ENCODE measurements around the gene CD274.
A peak's percentile ranks its signal among the peaks of the same experiment; 100 is the strongest.
"Not testable (repeated sequence)": the region's sequence is repeated elsewhere in the genome, so short reads cannot be mapped to it uniquely, and the experiment has no call there.

CD274 gene

DNA sequence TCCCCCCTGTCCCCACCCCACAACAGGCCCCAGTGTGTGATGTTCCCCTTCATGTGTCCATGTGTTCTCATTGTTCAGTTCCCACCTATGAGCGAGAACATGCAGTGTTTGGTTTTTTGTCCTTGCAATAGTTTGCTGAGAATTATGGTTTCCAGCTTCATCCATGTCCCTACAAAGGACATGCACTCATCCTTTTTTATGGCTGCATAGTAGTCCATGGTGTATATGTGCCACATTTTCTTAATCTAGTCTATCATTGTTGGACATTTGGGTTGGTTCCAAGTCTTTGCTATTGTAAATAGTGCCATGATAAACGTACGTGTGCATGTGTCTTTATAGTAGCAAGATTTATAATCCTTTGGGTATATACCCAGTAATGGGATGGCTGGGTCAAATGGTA, 44.4 kb downstream of the CD274 start:
- not testable (repeated sequence) for DNase-seq (ENCODE audit: low read depth in 2 of 3, low spot score in 2 of 3)

DNA sequence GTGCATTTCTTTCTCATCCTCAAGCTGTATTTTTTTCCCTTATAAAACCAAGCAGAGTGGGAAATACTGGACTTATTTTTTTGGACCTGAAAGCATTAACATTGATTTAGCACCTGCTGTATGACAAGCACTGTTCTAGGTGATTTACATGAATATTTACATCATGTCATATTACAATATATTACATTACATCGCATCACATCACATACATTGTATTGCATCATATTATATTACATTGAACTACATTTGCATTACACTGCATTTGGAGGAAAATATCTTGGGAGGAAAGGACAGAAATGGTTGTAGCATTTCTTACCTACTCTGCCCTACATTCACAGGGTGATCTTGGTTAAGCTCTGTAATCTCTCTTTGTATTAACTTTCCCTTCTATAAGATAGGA, 48.8 kb downstream of the CD274 start:
- no peak for DNase-seq (ENCODE audit: low read depth in 2 of 3, low spot score in 2 of 3)

DNA sequence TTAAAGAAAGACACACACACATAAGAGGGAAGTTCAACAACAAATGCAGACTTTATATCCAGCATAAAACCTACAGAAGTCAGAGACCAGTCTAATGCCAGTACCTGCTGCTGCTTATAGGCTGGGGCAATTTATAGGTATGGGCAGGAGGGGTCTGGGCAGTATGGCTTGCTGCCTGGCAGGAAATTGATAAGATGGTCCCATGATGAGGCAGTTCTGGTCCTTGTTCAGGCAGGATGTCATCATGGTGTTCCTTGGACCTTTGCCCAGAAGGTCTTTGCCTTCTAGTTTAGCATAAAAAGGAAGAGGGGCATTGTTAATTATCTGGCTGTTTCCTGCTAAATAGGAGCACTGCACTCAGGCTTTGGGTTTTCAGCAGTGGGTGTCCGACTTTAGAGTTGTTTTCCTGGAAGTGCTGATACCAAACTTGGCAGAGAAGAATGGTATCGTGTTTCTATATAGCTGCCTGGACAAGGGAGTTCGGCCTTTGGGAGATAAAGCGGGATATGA, 49.6 kb downstream of the CD274 start:
- DNase-seq (ENCODE audit: low read depth in 2 of 3, low spot score in 2 of 3), result no peak

DNA sequence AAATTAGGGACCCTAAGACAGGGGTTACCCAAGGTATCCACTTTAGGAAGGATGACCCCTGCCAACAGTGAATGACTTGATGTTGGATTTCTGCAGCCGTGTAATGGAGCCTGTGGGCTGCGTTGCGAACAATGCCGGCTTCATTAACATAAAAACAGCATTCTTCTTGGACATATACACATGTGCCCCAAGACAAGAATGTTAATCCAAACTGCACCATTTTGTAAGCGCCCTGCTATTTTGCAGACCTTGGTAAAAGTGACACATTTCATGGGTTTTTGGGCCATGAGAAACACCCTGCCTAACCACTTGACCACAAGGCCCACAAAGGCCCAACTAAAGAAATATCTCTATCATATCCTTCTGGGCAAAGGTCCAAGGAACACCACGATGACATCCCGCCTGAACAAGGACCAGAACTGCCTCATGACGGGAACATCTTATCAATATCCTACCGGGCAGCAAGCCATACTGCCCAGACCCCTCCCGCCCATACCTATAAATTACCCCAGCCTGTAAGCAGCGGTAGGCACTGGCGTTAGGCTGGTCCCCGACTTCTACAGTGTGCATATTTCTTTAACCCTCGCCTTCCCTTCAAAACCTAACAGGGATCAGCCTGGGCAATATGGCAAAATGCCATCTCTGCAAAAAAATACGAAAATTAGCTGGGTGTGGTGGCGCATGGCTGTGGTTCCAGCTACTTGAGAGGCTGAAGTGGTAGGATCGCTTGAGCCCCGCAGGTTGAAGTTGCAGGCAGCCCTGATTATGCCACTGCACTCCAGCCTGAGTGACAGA, 50.3 kb downstream of the CD274 start:
- no peak for DNase-seq (ENCODE audit: low read depth in 2 of 3, low spot score in 2 of 3)

DNA sequence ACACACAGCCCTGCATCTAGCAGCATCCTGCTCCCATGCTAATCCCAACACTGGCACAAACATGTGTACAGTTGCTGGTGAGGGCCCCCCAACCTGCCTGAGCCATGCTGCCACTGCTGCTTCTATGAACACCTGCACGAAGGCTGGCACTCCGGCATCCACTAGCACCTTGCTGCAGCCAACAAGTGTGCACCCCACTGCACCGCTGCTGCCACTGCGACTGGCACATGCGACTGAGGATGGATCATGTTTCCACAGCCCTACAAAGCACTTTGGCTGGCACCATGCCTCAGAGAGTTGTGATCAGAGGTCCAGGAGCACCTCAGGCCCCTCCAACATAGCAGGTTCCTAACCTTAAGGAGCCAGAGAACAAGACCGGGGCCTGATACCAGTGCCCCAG, 52.2 kb downstream of the CD274 start:
- DNase-seq (ENCODE audit: low read depth in 2 of 3, low spot score in 2 of 3), result no peak

DNA sequence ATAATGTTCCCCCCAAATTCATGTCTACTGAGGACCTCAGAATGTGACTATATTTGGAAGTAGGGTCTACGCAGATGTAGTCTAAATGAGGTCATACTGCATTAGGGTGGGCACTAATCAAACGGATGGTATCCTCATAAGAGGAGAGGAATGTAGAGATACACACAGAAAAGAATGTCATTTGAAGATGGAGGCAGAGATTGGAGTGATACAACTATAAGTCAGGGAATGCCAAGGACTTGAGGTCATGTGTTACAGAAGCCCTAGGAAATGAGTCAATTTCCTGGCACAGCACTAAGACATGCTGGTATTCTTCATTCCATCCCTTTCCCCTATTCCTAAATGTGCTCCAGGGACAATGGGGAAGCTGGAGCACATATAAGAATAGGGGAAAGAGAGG, 59.2 kb downstream of the CD274 start:
- no peak for DNase-seq (ENCODE audit: low read depth in 2 of 3, low spot score in 2 of 3)

DNA sequence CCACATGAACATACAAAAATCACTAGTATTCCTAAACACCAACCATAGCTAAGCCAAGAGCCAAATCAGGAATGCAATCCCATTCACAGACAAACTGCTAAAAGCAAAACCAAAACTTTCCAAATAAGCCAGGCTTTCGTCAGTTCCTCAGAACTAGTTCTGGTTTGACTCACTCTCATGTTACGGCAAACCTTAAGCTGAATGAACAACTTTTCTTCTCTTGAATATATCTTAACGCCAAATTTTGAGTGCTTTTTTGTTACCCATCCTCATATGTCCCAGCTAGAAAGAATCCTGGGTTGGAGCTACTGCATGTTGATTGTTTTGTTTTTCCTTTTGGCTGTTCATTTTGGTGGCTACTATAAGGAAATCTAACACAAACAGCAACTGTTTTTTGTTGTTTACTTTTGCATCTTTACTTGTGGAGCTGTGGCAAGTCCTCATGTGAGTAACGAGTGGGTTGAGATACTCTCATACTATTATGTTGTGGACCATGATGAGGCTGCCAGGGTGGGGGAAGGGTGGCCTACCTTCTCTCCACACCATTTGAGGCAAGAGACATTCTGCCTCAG, 60.1 kb downstream of the CD274 start, which contains the start of gene PDCD1LG2:
Gene PDCD1LG2 (plus strand): TSS at position 172 of the 572 bp plus-strand sequence. CDS start 12,016 bp downstream, outside the sequence.
- no peak for DNase-seq (ENCODE audit: low read depth in 2 of 3, low spot score in 2 of 3)

DNA sequence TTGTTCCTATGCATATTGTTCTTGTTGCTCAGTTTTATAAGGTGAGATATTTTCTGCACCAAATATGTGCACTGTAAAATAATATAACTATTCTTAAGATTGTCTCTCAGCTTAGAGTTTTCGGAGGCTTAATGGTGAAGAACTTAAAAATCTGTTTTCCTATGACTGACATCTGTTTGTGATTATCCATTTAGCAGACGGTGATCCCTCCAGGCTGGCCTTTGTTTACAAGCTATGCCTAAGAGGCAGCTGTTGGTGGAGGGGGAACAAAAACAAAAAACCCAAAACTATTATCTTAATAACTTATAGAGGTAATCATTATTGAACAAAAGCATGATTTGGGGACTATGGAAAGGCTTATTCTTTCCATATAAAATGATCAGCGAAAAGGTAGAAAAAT, 60.6 kb downstream of the CD274 start:
- DNase-seq (ENCODE audit: low read depth in 2 of 3, low spot score in 2 of 3), result no peak

DNA sequence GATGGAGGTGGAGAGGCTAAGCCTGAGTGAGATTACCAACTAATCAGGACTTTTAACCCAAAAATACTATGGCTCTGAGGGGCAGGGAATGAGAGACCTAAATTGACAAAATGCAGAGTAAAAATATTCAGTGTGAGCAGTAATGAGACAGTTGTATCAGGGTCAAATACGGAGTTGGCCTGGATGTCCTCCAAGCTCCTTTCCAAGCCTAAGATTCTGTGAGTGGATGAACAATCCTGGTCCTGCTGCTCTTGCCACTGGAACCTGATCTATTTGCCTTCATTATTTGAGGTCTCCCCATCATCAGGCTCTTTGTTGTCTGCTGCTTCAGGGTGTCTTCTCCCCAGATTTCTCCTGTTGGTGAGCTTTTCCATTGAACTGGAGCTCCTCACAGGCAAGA, 61.1 kb downstream of the CD274 start:
- no peak for DNase-seq (ENCODE audit: low read depth in 2 of 3, low spot score in 2 of 3)

DNA sequence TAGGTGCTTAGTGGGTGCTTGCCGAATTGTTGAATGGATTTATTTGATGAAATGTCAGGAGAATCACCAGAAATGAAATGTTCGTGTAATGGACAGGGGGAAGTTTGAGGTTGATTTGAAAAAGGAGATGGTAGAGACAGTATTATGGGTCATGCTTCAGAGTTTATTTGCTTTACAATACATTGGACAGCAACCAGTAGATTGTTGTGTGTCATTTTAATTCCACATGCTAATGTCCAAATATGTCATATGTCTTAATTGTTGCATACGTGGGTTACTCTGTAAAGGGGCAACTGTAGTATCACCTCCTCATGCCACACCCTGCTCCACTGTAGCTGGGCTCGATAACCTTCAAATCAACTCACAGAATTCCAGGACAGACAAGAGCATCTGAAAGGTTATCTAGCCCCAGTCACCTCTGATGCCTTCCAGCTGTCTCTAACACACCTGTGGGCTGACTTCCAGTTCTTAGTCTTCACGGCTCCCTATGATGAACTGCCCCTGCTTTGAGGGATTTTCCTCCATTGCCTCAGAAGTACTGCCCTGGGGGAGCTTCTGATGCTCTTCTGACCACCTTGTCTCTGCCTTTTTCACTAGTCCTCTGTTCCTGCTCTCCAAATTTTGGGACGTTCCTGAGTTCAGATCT, 61.7 kb downstream of the CD274 start:
- no peak for DNase-seq (ENCODE audit: low read depth in 2 of 3, low spot score in 2 of 3)

DNA sequence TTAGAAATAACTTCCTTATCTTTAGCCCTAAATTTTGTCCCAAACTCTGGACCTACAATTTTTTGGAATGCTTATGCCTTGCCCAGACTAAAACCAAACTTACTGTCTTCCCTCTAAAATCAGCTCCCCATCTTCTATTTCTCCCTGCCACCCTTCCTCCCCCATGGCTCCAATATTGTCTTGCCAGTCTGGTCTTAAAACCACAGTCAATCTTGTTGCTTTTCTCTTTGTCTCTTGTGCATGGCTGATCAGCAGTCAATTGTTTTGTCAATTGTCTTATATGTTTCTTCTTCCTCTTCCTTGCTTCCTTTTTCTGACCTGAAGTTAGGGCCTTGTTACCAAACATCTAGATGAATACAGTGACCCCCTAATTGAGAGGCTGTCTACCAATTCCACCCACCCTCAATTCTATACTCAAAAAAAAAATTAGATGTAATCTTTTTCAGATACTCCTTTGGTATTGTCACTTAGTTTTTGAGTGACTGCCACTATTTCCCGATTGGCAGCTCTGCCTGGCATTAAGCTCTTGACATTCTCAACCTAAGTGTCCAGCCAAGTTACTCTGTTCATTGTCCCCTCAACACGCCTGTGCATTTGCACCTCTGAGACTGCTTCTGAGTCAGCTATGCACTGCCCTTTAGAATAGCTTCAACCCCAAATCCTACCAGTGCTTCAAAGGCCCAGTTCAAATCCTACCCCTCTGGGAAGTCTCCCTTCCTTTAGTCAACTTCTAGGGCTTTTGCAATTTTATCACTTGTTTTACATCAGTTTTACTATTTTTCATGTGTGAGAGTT, 62.5 kb downstream of the CD274 start:
- DNase-seq (ENCODE audit: low read depth in 2 of 3, low spot score in 2 of 3), result no peak

DNA sequence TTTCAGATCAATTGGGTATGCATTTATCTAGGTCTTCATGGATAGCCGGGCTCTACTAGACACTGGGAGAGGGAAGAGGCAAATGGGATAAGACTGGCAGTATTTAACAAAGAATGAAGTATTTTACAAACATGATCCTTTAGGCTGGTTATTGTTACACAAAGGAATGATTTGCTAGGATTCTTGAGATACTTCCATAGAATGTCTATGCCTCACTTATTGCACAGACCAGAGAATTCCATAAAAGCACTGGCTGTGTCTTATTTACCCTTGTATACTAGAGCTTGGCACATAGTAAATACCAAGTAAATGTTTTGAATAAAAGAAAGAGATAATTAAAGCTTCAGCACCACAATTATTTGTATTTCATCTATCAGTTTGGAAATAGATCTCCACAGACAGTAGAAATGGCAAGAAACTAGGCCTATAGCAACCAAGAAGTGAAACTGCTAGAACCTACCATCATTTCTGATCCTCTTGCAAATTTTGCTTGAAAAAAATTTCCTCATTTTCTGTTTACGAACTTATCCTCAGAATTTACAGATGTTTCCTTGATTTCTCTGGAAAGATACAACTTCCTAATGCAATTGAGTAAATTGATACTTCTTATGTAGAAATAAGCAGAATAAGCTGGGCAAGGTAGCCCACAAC, 63.7 kb downstream of the CD274 start:
- no peak for DNase-seq (ENCODE audit: low read depth in 2 of 3, low spot score in 2 of 3)

DNA sequence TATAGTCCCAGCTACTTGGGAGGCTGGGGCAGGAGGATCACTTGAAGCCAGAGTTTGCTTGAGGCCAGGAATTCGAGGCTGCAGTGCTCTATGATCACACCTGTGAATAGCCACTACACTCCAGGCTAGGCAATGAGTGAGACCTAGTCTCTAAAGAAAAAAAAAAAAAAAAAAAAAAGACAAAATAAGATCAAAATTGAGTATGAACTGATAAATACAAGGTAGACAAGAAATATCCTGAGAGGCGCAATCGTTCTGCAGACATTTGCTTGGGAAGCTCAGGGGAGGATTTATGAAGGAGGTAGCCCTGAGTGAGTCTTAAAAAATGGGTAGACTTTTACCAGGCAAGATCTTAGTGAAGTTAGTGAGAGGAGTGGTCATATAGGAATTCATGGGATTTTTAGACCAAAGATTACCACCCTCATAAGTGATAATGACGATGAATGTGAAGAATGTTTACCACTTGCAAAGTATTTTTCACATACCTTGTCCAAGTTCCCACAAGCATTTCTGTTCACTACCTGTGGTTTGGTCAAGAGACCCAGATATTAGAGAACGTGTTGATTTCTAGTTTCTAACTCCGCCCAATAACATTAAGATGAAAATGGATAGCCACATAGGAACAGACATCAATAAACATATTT, 64.4 kb downstream of the CD274 start:
- no peak for DNase-seq (ENCODE audit: low read depth in 2 of 3, low spot score in 2 of 3)

DNA sequence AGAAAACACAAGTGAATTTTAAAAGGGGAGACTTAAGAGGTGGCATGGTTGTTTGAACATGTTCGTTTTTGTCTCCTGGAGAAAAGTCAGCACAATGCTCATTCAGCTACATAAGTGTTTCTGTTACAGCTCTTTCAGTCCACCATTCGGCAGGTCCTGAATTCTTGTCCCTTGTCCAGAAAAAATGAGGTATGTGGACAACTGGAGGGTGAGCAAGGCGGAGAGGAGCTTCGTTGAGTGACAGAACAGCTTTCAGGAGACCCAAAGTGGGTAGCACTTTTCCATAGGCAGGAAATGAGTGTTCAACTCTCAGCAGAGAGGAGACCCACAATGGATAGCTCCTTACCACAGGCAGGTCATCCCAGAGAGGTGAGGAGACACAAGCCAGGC, 64.9 kb downstream of the CD274 start:
- DNase-seq (ENCODE audit: low read depth in 2 of 3, low spot score in 2 of 3), result no peak

DNA sequence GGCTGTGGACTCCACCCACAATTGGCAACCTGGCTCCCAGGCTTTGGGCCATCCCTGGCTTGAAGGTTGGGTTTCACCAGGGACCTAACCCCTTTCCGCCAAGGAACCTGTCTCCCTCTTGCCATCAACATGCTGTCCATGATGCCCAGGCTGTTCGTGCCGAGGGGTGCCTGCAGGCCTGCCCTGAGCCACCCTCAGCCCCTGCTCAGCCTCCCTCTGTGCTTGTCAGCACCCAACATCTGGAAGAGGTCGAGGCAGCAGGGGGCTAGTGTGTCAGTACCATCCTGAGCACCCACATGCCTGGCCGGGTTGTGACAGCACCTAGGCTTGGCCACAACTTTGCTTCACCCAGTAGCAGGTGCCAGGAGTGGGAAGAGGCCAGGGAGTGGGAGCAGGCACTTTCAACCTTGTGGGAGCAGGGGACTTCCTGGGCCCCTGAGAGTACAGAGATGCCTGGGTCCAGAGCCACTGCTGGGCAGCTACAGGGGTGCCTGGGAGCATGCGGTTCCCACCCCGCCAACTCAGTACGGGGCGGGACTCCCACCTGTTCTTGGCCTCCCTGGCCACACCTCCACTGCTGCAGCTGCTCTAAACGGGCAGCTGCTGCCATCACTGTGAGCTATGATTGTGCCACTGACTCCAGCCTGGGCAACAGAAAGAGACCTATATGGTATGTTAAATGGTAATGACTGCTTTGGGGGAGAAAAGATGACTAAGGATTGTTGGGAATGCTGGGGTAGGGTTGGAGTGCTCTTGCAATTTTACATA, 66.3 kb downstream of the CD274 start:
- no peak for DNase-seq (ENCODE audit: low read depth in 2 of 3, low spot score in 2 of 3)

DNA sequence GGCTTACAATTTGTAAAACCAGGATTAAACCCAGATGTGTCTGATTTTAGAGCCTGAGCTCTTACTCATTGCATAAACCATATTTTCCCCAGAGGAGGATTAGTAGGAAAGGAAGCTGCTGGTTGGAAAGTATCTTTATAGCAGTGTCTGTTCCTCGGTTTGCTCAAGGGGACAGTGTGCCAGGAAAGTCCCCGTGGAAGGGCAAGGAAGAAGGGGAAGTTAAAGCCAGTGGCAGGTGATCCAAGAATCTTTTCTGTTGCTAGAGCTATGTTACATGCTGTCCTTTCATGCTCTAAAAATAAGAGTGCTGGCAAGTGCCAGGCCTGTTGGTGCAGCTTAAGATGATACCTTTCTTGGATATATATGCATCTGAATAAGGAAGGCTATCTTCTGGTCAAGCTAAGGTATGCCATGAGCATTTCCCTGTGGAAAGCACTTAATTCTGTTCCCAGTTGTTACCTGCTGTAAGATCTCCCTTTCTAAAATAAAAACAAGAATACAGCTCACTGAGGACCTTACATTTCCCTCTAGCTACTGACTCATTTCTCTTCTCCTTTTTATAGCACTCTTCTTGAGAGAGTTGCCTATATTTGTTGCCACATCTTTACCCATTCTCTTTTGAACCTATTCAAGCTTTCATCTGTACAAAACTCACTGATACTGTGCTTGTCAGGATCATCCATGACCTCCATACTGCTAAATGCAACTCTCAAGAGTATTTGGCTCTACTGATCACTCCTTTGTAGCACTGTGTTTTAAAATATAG, 68.0 kb downstream of the CD274 start:
- DNase-seq (ENCODE audit: low read depth in 2 of 3, low spot score in 2 of 3), result no peak

DNA sequence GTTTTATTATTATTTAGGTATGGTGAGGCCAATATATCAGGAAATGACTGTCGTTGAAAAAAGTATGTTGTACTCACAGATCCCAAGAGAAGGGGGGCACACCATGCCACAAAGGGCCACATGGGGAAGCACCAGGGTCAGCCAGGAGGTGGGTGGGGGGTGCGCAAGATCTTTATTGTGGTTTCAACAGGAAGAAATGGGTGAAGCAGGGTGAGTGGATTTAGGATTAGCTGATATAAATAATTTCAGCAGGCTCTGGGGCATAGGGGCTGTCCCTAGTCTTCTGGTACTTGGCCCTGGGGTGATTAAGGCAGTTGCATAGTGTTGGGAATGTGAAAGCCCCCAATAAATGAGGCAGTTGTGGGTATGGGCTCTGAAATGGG, 68.6 kb downstream of the CD274 start:
- peak in 1 of 3 experiments; percentile 31 for DNase-seq (ENCODE audit: low read depth in 2 of 3, low spot score in 2 of 3)

Data from activated CD8-positive, alpha-beta memory T cell treated with anti-CD3 and anti-CD28 coated beads for 48 hours (primary cell).